Aortic smooth muscle cell (primary cell): ENCODE measurements around the gene ATP1B2. TPM values are rescaled to one million over a fixed set of nuclear protein-coding genes. Genes with fewer than 3 reads are reported as not detected.

Experiments
- total RNA-seq: library from RNA; depleted of rRNA; stranded (reverse); fragments of >200 nt; gene quantifications from 2 replicates; pipeline ENCODE4 v1.2.3, GENCODE V29; 2014

Gene ATP1B2, protein sequence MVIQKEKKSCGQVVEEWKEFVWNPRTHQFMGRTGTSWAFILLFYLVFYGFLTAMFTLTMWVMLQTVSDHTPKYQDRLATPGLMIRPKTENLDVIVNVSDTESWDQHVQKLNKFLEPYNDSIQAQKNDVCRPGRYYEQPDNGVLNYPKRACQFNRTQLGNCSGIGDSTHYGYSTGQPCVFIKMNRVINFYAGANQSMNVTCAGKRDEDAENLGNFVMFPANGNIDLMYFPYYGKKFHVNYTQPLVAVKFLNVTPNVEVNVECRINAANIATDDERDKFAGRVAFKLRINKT
- total RNA-seq, result under 0.01 TPM in 2 replicates

DNA sequence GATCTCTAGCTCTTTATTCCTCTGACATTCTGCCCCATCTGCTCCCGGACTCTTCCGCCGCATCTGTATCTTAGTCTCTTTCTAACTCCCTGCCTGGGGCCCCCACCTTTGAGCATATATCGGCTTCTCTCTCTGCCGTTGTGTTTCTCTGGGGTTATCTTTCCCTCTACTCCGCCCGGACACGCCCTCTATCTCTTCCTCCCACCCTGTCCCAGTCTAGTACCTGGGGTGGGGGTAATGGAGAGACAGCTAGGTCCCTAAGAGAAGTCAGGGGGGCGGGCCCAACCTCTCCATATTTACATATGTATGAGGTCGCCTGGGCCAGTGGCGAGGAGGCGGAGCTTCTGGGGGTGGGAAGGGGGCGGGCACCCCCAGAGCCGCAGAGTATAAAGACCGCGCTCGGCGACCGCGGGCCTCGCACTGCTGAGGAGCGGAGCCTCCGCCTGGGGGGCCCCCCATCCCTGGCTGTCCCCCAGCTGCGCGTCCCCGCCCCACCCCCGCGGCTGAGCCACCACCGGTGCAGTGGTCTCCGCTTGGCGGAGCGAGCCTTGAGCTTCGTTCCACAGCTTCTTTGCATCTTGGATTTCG, at the start of gene ATP1B2:
TSS of gene ATP1B2 (plus strand) at position 418 of the 588 bp plus-strand sequence. CDS start 593 bp downstream, outside the sequence.

DNA sequence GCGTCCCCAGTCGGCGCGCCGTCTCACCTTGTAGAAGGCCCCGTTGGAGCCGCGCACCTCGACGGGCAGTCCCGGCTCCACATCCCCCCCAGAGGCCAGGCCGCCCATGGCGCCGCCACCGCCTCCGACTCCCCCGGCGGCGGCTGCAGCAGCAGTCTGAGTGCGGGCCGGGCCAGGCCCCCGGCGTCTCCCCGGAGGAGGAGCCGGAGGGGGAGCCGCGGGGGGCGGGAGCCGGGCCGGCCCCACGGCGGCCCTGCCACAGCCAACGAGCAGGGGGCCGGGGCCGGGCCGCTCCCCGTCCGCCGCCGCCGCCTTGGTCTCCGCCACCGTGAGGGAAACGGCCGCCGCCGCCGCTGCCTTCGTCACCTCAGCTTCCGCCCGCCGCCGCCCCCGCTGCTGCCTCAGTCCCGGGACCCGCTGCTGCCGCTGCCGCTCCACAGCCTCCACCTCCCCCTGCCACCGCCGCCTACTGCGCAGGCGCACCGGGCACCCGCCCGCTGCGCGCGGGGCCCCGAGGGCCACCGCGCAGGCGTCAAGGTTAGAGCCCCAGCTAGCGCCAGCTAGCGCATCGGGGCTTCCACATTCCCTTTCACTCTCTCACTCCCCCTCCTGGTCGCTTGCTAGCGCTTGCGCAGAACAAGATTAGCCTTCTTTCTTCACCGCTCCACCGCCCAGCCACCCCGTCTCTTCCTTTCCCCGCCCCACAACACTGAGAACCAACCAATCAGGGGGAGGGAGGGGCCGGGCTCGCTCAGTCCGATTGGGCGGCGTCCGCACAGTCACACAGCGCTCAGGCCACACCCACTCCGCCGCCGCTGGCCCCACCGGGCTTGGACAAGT, 36.1 kb upstream of the ATP1B2 start, which contains the start of gene FXR2:
TSS of gene FXR2 (minus strand) at position 473 of the 840 bp plus-strand sequence. CDS start at position 108, 365 bp downstream.

DNA sequence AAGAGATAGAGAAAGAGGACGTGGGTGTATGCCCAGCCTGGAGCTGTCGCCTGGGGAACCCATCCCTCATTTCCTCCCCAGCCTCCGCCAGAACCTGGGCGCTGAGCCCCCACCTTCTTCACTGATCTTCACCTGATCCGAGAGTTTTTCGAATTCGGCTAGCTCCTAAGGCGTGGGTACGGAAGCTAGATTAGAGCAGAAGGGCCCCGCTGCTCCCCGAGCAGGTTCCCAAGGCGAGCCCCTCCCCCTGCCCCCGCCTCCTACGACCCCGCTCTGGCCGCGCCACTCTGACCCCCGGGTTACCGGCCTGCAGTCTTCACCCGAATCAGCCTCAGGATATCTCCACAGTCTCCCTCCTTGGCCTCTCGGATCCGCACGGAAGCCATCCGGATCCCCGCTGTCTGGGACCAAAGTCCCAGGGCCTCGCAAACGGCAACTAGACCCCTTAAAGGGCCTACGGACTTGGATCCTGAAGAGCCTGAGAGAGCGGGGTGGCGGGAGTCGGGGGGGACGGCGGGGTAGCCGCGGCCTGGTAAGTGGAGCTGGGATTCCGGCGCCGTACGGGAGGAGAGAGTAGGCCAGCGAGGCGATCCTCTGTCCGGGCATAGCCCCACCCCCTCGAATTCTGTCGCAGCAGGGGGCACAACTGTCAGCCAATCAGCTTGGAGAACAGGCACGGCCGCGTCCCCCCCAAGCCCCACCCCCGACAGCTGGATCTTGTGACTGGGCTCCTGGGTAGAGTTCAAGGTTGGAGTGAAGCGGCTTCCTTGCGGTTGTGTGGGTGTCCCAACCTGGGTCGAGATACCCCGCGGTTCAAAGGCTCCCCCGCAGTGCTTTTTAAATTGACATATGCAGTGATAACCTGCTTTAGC, 23.2 kb upstream of the ATP1B2 start, which contains the start of gene SAT2:
TSS of gene SAT2 (minus strand) at position 572 of the 872 bp plus-strand sequence. CDS start at position 386, 186 bp downstream.

DNA sequence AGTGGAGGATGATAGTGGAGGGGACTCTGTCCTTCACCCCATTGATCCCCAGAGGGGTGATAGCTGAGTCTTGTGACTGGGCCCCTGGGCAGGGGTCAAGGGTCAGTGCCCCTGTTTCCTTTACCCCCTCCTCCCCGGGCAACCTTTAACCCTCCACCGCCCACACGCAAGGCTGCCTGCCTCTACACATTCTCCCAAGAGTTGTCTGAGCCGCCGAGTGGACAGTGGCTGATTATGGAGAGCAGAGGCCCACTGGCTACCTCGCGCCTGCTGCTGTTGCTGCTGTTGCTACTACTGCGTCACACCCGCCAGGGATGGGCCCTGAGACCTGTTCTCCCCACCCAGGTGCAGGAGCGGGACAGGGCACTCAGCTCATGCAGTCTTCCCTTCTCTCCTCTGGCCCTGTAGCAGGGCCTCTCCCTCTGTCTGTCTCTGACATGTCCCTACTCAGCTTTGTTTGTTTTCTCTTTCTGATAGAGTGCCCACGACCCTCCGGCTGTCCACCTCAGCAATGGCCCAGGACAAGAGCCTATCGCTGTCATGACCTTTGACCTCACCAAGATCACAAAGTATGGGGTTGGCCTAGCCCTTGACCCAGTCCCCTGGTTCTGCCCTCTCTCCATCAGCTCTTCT, 20.7 kb upstream of the ATP1B2 start, which contains the start of gene SHBG:
TSS of gene SHBG (plus strand) at position 197 of the 633 bp plus-strand sequence. CDS start at position 235, 38 bp downstream.

DNA sequence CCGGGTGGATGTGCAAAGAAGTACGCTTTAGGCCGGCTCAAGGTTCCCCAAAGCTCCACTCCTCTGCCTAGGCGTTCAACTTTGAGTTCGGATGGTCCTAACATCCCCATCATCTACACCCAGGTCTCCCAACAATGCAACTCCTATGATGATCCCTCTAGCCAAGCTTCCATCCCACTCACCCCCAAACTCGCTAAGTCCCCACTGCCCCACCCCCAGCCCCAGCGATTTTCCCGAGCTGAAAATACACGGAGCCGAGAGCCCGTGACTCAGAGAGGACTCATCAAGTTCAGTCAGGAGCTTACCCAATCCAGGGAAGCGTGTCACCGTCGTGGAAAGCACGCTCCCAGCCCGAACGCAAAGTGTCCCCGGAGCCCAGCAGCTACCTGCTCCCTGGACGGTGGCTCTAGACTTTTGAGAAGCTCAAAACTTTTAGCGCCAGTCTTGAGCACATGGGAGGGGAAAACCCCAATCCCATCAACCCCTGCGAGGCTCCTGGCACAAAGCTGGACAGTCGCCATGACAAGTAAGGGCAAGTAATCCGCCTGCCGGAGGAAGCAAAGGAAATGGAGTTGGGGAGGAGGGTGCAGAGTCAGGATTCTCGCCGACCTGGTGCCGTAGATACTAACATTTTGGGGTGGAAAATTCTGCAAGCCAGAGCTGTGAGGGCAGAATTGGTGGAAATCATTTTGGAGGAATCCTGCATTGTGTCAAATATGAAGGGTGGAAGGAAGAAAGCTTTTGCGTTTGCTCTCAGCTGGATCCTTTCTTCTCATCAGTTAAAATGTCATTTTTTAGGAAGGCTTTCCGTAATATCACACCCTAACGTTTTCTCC, 36.6 kb downstream of the ATP1B2 start, which contains the start of gene TP53:
TSS of gene TP53 (minus strand) at position 419 of the 836 bp plus-strand sequence. CDS start 10,896 bp downstream, outside the sequence.

DNA sequence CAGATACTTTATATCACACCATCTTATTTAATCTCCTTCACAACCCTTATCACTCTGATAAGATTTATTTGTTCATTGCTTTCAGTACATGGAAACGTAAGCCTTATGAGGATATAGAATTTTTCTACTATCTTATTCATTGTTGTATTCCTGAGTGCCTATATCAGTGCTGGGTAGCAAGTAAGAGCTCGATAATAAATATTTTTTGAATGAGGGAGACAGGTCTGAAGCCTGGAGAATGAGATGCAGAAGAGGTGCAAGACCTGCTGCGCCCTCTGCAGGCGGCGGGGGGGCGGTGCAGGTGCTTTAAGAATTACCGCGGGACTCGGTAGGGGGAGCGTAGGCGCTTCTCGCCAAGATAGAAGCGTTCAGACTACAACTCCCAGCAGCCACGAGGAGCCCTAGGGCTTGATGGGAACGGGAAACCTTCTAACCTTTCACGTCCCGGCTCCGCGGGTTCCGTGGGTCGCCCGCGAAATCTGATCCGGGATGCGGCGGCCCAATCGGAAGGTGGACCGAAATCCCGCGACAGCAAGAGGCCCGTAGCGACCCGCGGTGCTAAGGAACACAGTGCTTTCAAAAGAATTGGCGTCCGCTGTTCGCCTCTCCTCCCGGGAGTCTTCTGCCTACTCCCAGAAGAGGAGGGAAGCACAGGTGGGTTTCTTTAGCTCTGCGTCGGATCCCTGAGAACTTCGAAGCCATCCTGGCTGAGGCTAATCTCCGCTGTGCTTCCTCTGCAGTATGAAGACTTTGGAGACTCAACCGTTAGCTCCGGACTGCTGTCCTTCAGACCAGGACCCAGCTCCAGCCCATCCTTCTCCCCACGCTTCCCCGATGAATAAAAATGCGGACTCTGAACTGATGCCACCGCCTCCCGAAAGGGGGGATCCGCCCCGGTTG, 37.4 kb downstream of the ATP1B2 start, which contains the start of gene WRAP53:
TSS of gene WRAP53 (plus strand) at position 570 of the 900 bp plus-strand sequence. CDS start at position 742, 172 bp downstream.

DNA sequence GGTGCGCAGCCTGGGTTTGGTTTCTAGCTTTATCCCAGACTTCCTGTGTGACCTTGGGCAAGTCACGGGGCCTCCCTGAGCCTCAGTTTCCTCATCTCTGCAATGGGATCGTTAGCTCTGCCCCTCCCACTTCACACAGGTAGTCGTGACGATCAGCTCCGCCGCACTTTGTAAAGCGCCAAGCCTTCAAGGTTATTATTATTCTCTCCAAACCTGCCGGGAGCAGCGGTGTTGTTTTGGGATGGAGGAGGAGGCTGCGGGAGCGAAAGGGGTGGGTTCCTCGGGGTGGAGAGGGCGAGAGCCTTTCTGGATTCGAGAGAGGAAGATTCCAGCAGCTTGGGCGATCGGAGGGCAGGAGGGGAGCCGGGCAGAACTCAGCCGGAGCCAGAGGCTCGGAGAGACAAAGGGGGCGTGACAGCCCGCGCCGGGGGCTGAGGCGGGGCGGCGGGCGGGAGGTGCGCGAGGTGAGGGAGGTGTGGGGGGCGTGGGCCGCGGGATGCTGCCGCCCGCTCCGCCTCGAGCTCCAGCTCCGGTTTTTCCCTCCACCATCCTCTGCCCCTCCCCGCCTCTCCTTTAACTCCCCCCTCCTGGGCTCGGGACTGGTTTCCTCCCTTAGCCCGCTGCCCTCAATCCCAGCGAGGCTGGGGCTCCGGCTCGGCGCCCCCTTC, 54.0 kb downstream of the ATP1B2 start, which contains the start of gene EFNB3:
TSS of gene EFNB3 (plus strand) at position 602 of the 668 bp plus-strand sequence. CDS start 397 bp downstream, outside the sequence.

Other genes with a start within 250 kb of the ATP1B2 start
- gene TMEM256, start 246.8 kb upstream of the ATP1B2 start, total RNA-seq, result 55.4 and 82.8 TPM in 2 replicates
- 2.5 and 6.7 TPM in 2 replicates for gene NLGN2, start 243.1 kb upstream of the ATP1B2 start, total RNA-seq
- not detected in 2 replicates for gene SPEM1, start 230.6 kb upstream of the ATP1B2 start, total RNA-seq
- gene SPEM2, start 225.3 kb upstream of the ATP1B2 start, total RNA-seq, result not detected in 2 replicates
- not detected in 2 replicates for gene SPEM3, start 222.1 kb upstream of the ATP1B2 start, total RNA-seq
- 2.4 and 3.2 TPM in 2 replicates for gene TMEM102, start 215.5 kb upstream of the ATP1B2 start, total RNA-seq
- gene FGF11, start 211.4 kb upstream of the ATP1B2 start, total RNA-seq, result 0.13 and 0.19 TPM in 2 replicates
- gene CHRNB1, start 205.9 kb upstream of the ATP1B2 start, total RNA-seq, result 6.6 and 7.6 TPM in 2 replicates
- 18.2 and 23.6 TPM in 2 replicates for gene ZBTB4, start 171.3 kb upstream of the ATP1B2 start, total RNA-seq
- gene SLC35G6, start 169.5 kb upstream of the ATP1B2 start, total RNA-seq, result not detected in 2 replicates
- 98.6 and 101 TPM in 2 replicates for gene POLR2A, start 166.6 kb upstream of the ATP1B2 start, total RNA-seq
- 9.2 and 21.8 TPM in 2 replicates for gene TNFSF12, start 101.9 kb upstream of the ATP1B2 start, total RNA-seq
- gene TNFSF13, start 92.2 kb upstream of the ATP1B2 start, total RNA-seq, result 3.4 and 4.1 TPM in 2 replicates
- 55.3 and 71.7 TPM in 2 replicates for gene SENP3, start 89.0 kb upstream of the ATP1B2 start, total RNA-seq
- gene CD68, start 71.3 kb upstream of the ATP1B2 start, total RNA-seq, result 47.7 and 75.6 TPM in 2 replicates
- 41.5 and 57.2 TPM in 2 replicates for gene MPDU1, start 67.1 kb upstream of the ATP1B2 start, total RNA-seq
- 0.19 and 0.26 TPM in 2 replicates for gene SOX15, start 60.8 kb upstream of the ATP1B2 start, total RNA-seq
- gene FXR2, start 36.0 kb upstream of the ATP1B2 start, total RNA-seq, result 45.9 and 56.7 TPM in 2 replicates
- 45.6 and 50.5 TPM in 2 replicates for gene SAT2, start 23.1 kb upstream of the ATP1B2 start, total RNA-seq
- 0.26 and 0.50 TPM in 2 replicates for gene SHBG, start 20.8 kb upstream of the ATP1B2 start, total RNA-seq
- 14.1 and 19.5 TPM in 2 replicates for gene TP53, start 36.6 kb downstream of the ATP1B2 start, total RNA-seq
- 3.3 and 4.9 TPM in 2 replicates for gene WRAP53, start 37.6 kb downstream of the ATP1B2 start, total RNA-seq
- gene EFNB3, start 54.3 kb downstream of the ATP1B2 start, total RNA-seq, result under 0.01 and 0.12 TPM in 2 replicates
- gene DNAH2, start 66.8 kb downstream of the ATP1B2 start, total RNA-seq, result 0.12 and 0.13 TPM in 2 replicates
- 3.6 and 3.9 TPM in 2 replicates for gene KDM6B, start 183.3 kb downstream of the ATP1B2 start, total RNA-seq
- 0.37 and 0.40 TPM in 2 replicates for gene TMEM88, start 204.1 kb downstream of the ATP1B2 start, total RNA-seq
- gene NAA38, start 206.6 kb downstream of the ATP1B2 start, total RNA-seq, result 92.8 and 145 TPM in 2 replicates
- 9.4 and 9.9 TPM in 2 replicates for gene CYB5D1, start 207.1 kb downstream of the ATP1B2 start, total RNA-seq
- 135 and 146 TPM in 2 replicates for gene CHD3, start 237.9 kb downstream of the ATP1B2 start, total RNA-seq